HG03039 (cell line): Measurements from ENCODE around the gene MLX.
A peak's percentile ranks its signal among the peaks of the same experiment; 100 is the strongest.

ENCODE experiments used
- ATAC-seq: cut with Tn5 transposase; IDR thresholded peaks from one replicate; pipeline ENCODE4 v1.9.1; 2021; ENCODE audit warnings: mild to moderate bottlenecking, moderate library complexity; ENCODE audit not compliant: unreplicated experiment

MLX gene, protein sequence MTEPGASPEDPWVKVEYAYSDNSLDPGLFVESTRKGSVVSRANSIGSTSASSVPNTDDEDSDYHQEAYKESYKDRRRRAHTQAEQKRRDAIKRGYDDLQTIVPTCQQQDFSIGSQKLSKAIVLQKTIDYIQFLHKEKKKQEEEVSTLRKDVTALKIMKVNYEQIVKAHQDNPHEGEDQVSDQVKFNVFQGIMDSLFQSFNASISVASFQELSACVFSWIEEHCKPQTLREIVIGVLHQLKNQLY

DNA sequence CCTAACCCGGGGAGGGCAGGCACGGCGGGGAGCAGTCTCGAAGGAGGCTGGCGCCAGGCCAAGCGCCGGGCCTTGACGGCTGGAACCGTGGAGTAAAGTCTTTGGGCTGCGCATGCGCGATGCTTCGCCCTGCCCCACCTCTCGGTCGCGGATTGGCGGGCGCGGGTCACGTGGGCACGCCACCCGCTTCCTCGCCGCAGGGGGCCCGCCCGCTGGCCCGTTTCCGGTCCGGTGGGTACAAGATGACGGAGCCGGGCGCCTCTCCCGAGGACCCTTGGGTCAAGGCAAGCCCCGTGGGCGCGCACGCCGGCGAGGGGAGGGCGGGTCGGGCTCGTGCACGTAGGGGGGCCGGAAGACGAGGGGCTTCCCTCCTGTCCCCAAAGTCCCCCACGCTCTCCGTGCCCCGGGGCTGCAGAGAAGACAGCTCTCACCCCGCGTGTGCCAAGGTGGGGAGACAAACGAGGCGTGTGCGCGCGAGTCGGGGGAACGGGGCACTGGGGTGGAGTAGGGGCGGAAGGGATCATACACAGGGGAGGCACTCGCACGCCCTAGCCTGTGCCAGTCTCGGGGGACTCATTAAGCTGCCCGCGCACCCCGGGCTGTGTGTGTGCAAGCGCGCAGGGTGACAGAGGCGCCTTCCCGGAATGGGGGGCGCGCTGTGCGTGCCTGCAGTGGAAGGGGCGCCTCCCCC is at the start of gene MLX:
Gene MLX (plus strand): TSS at position 218 of the 691 bp plus-strand sequence. CDS start 25 bp downstream, at position 243.
- ATAC-seq, result peak; percentile 43

DNA sequence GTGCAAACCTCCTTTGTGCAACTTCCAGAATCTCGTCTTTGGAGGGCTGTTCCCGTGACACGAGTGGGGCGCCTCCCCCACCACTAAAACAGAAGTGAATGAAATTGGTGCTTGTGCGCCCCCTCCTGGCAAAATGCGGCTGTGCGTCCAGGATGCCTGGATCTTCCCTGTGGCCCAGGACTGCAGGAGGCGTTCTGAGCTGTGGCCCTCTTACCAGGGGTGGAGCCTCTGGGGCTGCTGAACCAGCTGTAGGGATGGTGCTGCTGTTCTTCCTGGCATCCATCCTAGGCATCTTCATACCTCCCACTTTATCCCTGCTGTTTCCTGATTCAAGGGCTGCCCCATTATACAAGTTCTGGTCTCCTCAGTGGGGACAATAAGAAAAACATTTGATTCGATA is 49.4 kb upstream of the MLX start:
- no peak for ATAC-seq

- no peak for ATAC-seq
These were observed 48.7 kb upstream of the MLX start for GRCh38 chr17:42518046-42518754.

DNA sequence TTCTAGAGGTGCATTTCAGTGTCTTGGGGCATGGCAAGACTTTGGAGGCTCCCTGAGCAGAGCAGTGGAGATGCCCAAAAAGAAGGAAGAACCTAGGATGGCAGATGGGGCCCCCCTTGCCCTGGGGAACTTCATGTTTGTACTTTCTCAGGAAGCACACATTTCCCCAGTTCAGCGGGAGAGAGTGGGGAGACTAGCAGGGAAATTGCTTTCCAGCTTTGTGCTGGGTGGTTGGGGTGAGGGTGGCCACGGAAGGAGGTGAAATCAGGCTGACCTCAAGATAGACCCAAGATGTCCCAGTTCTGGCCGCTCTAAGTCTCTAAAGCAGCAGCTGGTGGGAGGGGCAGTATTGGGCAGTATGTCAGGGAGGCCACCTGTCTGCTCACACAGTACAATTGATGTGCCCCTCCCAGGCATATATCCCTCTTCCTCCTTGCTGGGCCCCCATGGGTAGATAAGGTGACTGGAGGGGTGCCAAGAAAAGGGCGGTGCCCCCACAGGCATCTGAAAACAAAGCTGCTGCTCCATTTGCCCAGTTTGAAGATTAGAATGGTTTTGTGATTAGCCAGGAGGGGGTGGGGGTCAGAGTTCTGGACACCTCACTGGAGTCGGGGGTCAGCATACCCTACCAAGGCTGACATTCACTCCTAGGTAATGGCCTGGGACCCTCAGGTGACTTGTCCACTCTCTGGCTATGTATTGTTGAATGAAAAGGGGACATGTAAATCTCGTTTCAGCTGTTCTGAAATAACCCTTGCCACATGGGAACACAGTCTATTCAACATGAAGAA is 48.0 kb upstream of the MLX start:
- ATAC-seq, result no peak

- ATAC-seq, result no peak
These were observed 47.1 kb upstream of the MLX start for GRCh38 chr17:42519546-42520491.

GRCh38 chr17:42520540-42520951 is 46.4 kb upstream of the MLX start:
- no peak for ATAC-seq

- no peak for ATAC-seq
These were observed 45.9 kb upstream of the MLX start for GRCh38 chr17:42521036-42521435.

DNA sequence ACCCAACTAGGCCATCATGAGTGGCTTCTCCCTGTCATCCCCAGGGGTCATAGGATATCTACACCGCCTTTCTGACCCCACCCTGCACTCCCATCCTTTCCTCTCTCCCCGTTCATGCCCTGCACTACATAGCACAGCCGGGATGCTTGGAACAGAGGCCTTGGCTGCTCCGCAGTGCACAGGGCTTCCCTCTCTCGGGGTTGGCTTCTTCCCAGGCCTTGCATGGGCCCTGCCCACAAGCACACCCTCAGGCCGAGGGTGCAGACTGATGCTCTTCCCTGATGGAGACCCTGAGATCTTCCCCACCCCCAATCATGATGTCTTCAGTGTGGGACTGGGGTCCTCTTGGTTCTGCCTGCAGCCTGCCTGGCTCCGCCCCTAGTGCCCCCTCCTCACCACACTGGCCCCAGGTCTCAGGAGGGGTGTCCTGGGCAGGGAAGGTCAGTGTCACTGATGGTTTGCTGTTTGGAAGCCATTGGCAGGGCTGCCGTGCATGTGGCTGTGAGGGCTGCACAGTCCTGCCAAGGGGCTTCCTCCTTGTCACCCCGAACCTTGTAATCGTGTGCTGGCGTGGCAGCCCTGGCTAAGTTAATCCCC is 45.1 kb upstream of the MLX start:
- ATAC-seq, result no peak

GRCh38 chr17:42522263-42522790 is 44.6 kb upstream of the MLX start:
- no peak for ATAC-seq

GRCh38 chr17:42522798-42523278 is 44.1 kb upstream of the MLX start:
- no peak for ATAC-seq

GRCh38 chr17:42525221-42525620 is 41.7 kb upstream of the MLX start:
- no peak for ATAC-seq

DNA sequence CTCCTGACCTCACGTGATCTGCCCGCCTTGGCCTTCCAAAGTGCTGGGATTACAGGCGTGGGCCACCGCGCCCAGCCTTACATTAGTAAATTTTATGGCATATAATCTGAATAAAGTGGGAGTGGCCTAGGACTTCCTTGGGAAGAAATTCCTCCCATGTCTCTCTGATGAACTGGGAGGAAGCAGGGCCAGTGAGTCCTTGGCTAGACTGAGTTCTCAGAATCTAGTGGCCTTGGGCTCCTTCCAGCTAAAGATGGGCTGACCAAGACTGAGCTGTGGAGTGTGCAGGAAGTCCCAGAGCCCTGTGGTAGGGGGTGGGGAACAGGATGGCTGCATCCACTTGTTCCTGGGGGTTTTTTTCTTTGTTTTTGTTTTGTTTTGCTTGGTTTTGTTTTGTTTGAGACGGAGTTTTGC is 40.9 kb upstream of the MLX start:
- no peak for ATAC-seq

- ATAC-seq, result no peak
These were observed 39.0 kb upstream of the MLX start for GRCh38 chr17:42527932-42528331.

DNA sequence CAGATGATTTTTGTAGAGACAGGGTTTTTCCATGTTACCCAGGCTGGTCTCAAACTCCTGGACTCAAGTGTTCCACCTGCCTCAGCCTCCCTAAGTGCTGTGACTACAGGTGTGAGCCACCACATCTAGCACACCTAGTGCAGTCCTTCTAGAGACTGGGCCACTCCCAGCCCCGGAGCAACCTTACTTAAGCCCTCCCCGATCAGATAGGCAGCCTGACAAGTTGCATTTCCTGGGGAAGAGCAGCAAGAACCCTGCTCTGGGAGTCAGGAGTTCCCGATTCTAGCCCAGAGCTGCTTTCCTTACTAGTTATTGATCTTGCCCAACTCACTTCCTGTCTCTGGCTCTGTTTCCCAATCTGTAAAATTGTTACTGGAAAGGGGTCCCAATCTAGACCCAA is 37.8 kb upstream of the MLX start:
- no peak for ATAC-seq

DNA sequence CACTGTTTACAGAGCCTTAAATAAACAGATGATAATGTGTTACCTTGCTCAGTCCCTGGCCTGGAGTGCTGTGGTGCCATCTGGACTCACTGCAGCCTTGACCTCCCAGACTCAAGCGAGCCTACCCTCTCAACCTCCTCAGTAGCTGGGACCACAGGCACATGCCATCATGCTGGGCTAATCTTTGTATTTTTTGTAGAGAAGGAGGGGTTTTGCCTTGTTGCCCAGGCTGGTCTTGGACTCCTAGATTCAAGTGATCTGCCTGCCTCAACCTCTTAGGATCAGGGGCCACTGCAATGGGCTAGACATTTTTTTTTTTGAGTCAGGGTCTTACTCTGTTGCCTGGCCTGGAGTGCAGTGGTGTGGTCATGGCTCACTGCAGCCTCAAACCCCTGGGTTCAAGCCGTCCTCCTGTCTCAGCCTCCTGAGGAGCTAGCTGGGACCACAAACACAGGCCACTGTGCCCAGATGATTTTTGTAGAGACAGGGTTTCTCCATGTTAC is 35.9 kb upstream of the MLX start:
- no peak for ATAC-seq

- no peak for ATAC-seq
These were observed 35.2 kb upstream of the MLX start for GRCh38 chr17:42531455-42532354.

GRCh38 chr17:42535155-42536047 is 31.5 kb upstream of the MLX start:
- no peak for ATAC-seq
